ENCODE measurements around the gene CHST8.

DNA sequence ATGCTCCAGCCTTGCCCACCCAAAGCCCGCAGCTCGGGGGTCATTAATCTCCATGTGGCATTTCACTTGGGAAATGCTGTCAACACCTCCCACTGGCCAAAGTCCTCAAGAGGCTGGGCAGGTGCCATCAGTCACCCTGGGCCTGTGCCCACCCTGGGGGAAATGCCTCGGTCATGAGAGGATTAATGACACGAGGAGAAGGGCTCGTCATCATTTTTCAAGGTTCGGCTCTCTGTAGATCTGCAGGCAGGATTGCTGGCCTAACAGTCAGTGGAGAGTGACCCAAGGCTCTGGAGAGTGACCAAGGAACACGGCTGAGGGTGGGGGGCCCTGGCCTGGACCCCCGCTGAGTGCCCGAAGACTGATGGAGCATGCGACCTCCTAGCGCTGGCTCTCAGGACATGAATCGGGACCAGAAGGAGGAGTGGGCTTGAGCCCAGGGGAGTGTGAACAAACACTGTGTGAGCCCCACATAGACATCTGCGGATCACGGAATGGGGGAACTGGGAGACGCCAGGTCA lies 159.7 kb downstream of the CHST8 start:
- TF ChIP-seq CTCF (IDR thresholded peaks at IDR 0.05; ENCODE audit: low read length) (no peak), EZH2 (optimal IDR thresholded peaks at IDR 0.05; ENCODE audit: low read depth, low read length) (no peak)
